Measurements from ENCODE around the gene CDC20B. TPM values are rescaled to one million over a fixed set of nuclear protein-coding genes. Genes with fewer than 3 reads are reported as not detected.

CDC20B gene
- not detected for total RNA-seq
- not detected for polyA plus RNA-seq
- long read RNA-seq, donor 1 = 0 reads
- long read RNA-seq, donor 2 = 0 reads
- long read RNA-seq, donor 3 = 0 reads
- long read RNA-seq, donor 4 = 0 reads

DNA sequence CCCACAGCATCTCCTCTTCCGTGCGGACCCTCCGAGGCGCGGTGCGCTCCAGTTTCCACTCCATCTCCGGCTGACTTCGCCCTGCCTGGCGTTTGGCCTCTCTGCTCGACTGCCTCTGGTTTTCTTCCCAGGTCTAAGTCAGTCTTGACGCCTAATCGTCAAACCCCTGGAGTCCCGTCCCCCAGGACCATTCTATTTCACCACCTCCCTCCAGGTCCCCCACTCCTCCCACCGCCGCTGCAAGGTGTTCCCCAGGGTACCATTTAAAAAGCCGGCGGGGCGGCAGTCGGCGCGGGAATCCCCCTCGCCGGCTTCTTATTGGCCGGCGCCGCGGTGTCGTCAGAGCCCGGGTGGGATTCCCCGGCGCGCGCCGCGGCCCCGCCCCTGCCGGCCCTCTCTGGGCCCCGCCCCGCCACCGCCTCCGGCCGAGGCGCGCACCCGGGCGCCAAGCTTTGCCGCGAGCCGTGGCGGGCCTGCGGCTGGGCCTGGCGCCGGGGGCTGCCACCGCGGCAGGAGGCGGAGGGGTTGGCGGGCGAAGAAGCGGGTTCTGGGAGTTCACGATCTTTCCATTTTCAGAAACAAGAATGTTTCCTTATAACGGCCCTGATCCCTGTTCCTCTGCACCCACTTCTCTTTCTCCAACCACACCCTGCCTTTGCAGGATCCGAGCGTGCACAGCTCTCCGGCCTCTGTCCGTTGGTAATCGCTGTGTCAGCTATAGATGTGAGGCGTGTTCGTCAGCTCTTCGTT lies at the start of gene CDC20B:
CDC20B (minus strand) TSS at position 241 of the 750 bp plus-strand sequence; CDS start at position 64, 177 bp downstream.
- H3K27me3 ChIP-seq (ENCODE audit: control insufficient read depth, insufficient read depth) = no peaks in the 10 kb centered on the region
- under 1% methylated on average over 69 of the region's 69 CpGs for WGBS

GRCh38 chr5:55222092-55222984 lies 49.4 kb upstream of the CDC20B start:
- WGBS = 15% methylated on average over 30 of the region's 30 CpGs
- Histone ChIP-seq H3K4me3 (ENCODE audit: low read length) (no peak overlapping the region), H3K27ac (ENCODE audit: low read length) (no peak overlapping the region), H3K4me1 (ENCODE audit: control insufficient read depth, insufficient read depth, low read length) (no peaks in the 10 kb centered on the region), H3K9me3 (ENCODE audit: control insufficient read depth, low read length) (no peaks in the 10 kb centered on the region), H3K27me3 (ENCODE audit: control insufficient read depth, insufficient read depth) (peaks cover 14% of the 10 kb centered on the region)
- intact Hi-C loops (cut with DNase I) = no loop called here
- ATAC-seq (no peak), DNase-seq (peak in 1 of 3 donors; percentile 46)

More for the DNA sequence above, at the start of gene CDC20B:
- H3K4me1 ChIP-seq (ENCODE audit: control insufficient read depth, insufficient read depth, low read length) = no peaks in the 10 kb centered on the region
- intact Hi-C loops (cut with DNase I) = loop anchor here in 1 of 4 donors (10.0 kb wide), 1 partner anchor 62 kb away; the partner anchor contains the start of gene CCNO
- H3K9me3 ChIP-seq (ENCODE audit: control insufficient read depth, low read length) = no peaks in the 10 kb centered on the region
- DNase-seq (peak; percentile 77 to 90 (median 84)), ATAC-seq (peak; percentile 96 to 97)
- peak within 1 kb of the TSS; percentile 60 for H3K4me3 ChIP-seq (ENCODE audit: low read length)
- H3K27ac ChIP-seq (ENCODE audit: low read length) = no peak within 1 kb of the TSS

DNA sequence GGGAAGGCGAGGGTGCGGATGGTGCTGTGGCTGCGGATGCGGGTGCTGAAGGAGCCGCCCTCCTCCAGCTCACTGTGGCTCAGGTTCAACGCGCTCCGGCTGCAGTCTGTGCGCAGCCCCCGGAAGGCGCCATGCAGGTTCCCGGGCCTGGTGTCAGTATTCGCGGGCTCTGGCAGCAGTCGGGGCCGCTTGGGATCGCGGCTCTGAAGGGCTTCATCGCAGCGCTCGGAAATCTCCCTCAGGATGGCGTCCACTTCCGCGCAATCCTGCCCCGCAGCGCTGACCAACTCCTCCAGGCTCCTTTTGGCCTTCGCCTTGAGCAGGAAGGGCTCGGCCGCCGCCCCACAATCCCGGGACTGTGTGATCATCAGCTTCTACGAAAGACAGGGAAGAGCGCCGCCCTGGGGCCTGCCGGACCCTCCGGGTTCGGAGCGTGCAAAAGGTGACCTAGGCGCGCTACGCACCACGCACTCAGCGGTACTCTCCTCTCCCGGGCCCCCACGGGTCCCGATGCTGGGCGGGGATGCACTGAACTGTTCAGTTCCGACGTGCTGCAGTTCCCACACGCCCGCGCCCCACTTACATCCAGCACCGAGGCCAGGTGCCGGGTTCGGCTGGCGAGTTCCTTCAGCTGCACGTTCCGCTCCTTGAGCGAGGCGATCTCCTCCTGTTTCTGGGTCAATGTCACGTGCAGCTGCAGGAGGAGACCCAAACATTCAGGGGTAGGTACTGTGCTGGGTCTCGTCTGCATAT lies 47.6 kb upstream of the CDC20B start:
- intact Hi-C loops (cut with DNase I) = no loop called here
- H3K27me3 ChIP-seq (ENCODE audit: control insufficient read depth, insufficient read depth) = peaks cover 10% of the 10 kb centered on the region

GRCh38 chr5:55219770-55220169 lies 46.8 kb upstream of the CDC20B start:
- no peak overlapping the region for H3K27ac ChIP-seq (ENCODE audit: low read length)
- DNase-seq = no peak
- H3K4me3 ChIP-seq (ENCODE audit: low read length) = no peak overlapping the region
- H3K27me3 ChIP-seq (ENCODE audit: control insufficient read depth, insufficient read depth) = peaks cover 10% of the 10 kb centered on the region
- WGBS = 94% methylated on average over 3 of the region's 3 CpGs
- no peaks in the 10 kb centered on the region for H3K4me1 ChIP-seq (ENCODE audit: control insufficient read depth, insufficient read depth, low read length)
- ATAC-seq = no peak
- H3K9me3 ChIP-seq (ENCODE audit: control insufficient read depth, low read length) = no peaks in the 10 kb centered on the region
- intact Hi-C loops (cut with DNase I) = no loop called here

More for the DNA sequence above, 47.6 kb upstream of the CDC20B start:
- Histone ChIP-seq H3K4me3 (ENCODE audit: low read length) (peak overlapping the region; percentile 8), H3K9me3 (ENCODE audit: control insufficient read depth, low read length) (no peaks in the 10 kb centered on the region), H3K4me1 (ENCODE audit: control insufficient read depth, insufficient read depth, low read length) (no peaks in the 10 kb centered on the region), H3K27ac (ENCODE audit: low read length) (no peak overlapping the region)
- WGBS = 4% methylated on average over 62 of the region's 62 CpGs
- peak; percentile 52 to 71 for ATAC-seq
- DNase-seq = peak in 2 of 3 donors; percentile 22 to 50

DNA sequence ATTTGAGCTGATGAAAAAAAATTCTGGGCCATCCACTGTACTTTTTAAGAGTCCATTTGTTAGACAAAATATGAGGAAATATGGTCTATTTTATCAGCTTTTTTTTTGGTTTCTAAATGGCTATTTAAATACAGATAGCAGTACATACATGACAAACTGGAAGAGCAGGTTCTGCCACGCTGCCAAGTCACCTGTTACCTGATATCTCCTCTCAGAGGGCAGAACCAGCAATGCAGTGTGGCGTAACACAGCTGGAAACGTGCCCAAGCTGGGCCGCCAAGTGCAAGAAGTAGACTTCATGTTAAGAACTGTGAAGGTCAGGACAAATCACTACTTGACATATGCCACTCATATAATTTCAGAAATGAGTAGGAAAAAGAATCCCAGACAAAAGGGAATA lies 46.0 kb upstream of the CDC20B start:
- no peaks in the 10 kb centered on the region for H3K4me1 ChIP-seq (ENCODE audit: control insufficient read depth, insufficient read depth, low read length)
- peaks cover 4% of the 10 kb centered on the region for H3K27me3 ChIP-seq (ENCODE audit: control insufficient read depth, insufficient read depth)
- no peak overlapping the region for H3K27ac ChIP-seq (ENCODE audit: low read length)
- no peak overlapping the region for H3K4me3 ChIP-seq (ENCODE audit: low read length)
- WGBS = 75% methylated on average over 4 of the region's 4 CpGs
- intact Hi-C loops (cut with DNase I) = no loop called here
- H3K9me3 ChIP-seq (ENCODE audit: control insufficient read depth, low read length) = no peaks in the 10 kb centered on the region
- ATAC-seq (no peak), DNase-seq (no peak)

- H3K4me1 ChIP-seq (ENCODE audit: control insufficient read depth, insufficient read depth, low read length) = no peaks in the 10 kb centered on the region
- H3K27me3 ChIP-seq (ENCODE audit: control insufficient read depth, insufficient read depth) = no peaks in the 10 kb centered on the region
- DNase-seq = no peak
- intact Hi-C loops (cut with DNase I) = no loop called here
- no peaks in the 10 kb centered on the region for H3K9me3 ChIP-seq (ENCODE audit: control insufficient read depth, low read length)
- no peak overlapping the region for H3K4me3 ChIP-seq (ENCODE audit: low read length)
- no peak for ATAC-seq
- 80% methylated on average over 2 of the region's 2 CpGs for WGBS
- H3K27ac ChIP-seq (ENCODE audit: low read length) = no peak overlapping the region
Measured at GRCh38 chr5:55211184-55211874, 38.4 kb upstream of the CDC20B start.

- Histone ChIP-seq H3K27me3 (ENCODE audit: control insufficient read depth, insufficient read depth) (no peaks in the 10 kb centered on the region), H3K27ac (ENCODE audit: low read length) (no peak overlapping the region), H3K9me3 (ENCODE audit: control insufficient read depth, low read length) (no peaks in the 10 kb centered on the region), H3K4me1 (ENCODE audit: control insufficient read depth, insufficient read depth, low read length) (no peaks in the 10 kb centered on the region), H3K4me3 (ENCODE audit: low read length) (no peak overlapping the region)
- 45% methylated on average over 2 of the region's 2 CpGs for WGBS
- intact Hi-C loops (cut with DNase I) = no loop called here
- DNase-seq (no peak), ATAC-seq (no peak)
Measured at GRCh38 chr5:55205001-55205400, 32.0 kb upstream of the CDC20B start.

DNA sequence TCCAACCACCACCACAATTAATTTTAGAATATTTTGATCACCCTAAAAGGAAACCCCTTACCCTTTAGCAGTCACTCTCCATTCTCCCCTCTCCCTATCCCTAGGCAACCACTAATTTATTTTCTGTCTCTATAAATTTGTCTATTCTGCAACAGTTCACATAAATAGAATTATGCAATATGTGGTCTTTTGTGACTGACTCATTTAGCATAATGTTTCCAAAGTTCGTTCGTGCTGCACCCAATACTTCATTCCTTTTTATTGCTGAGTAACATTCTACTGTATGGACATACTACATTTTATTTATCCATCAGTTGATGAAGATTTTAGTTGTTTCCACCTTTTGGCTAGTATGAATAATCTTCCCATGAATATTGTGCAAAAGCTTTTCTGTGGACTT lies 18.2 kb upstream of the CDC20B start:
- H3K4me3 ChIP-seq (ENCODE audit: low read length) = no peak overlapping the region
- H3K27me3 ChIP-seq (ENCODE audit: control insufficient read depth, insufficient read depth) = peaks cover 5% of the 10 kb centered on the region
- ATAC-seq = no peak
- DNase-seq = no peak
- H3K4me1 ChIP-seq (ENCODE audit: control insufficient read depth, insufficient read depth, low read length) = no peaks in the 10 kb centered on the region
- intact Hi-C loops (cut with DNase I) = no loop called here
- WGBS = 84% methylated on average over 2 of the region's 2 CpGs
- H3K27ac ChIP-seq (ENCODE audit: low read length) = no peak overlapping the region
- no peaks in the 10 kb centered on the region for H3K9me3 ChIP-seq (ENCODE audit: control insufficient read depth, low read length)

- DNase-seq (no peak), ATAC-seq (no peak)
- H3K27ac ChIP-seq (ENCODE audit: low read length) = no peak overlapping the region
- 57% methylated on average over 6 of the region's 6 CpGs for WGBS
- H3K9me3 ChIP-seq (ENCODE audit: control insufficient read depth, low read length) = no peaks in the 10 kb centered on the region
- intact Hi-C loops (cut with DNase I) = no loop called here
- H3K4me3 ChIP-seq (ENCODE audit: low read length) = no peak overlapping the region
- no peaks in the 10 kb centered on the region for H3K4me1 ChIP-seq (ENCODE audit: control insufficient read depth, insufficient read depth, low read length)
- H3K27me3 ChIP-seq (ENCODE audit: control insufficient read depth, insufficient read depth) = peaks cover 5% of the 10 kb centered on the region
Measured at GRCh38 chr5:55188656-55189540, 15.9 kb upstream of the CDC20B start.
